22Rv1 (cell line): ENCODE results near the gene PPARG.

Source experiments
- H3K27ac ChIP-seq: fragments of 450-650 bp; 2 replicates; pipeline ENCODE4 v1.5.1; 2017
- CTCF ChIP-seq: fragments of 450-650 bp; IDR thresholded peaks from 2 replicates; pipeline ENCODE4 v1.5.1; 2017; ENCODE audit warnings: mild to moderate bottlenecking
- ZFX ChIP-seq: fragments of 450-650 bp; IDR thresholded peaks from 2 replicates; pipeline ENCODE4 v1.6.1; 2017; ENCODE audit warnings: antibody characterized with exemption, borderline replicate concordance

The PPARG gene

DNA sequence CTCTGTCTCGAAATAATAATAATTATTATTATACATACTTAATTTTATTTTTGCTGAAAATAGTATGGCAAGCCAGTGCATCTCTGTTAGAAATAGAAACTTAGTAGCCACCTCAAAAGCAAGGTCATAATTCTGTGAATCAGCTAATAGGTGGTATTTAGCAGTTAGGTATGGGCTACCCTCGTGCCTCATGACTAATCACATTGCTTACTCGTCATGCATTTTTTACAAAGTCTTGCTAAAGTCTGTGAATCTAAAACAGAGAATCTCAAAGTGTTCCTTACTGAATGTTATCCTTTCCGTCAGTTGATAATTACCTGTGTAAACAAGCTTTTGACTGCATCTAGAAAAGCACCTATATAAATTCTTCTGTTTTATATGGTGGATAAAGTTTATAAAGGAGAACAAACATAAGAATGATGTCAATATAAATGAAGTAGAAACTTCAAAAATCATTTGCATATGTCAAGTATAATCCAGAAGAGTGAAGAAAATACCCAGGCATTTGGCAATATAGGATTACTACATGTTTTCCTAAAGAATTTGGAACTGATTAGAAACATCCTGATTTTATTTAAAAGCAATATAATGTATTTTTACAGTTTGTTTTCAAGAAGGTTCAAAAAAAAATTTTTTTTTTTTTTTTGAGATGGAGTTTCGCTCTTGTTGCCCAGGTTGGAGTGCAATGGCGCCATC lies 6.2 kb downstream of the PPARG start:
- TF ChIP-seq ZFX = no peak
- no peak for TF ChIP-seq CTCF
- no peak overlapping the region for H3K27ac ChIP-seq

DNA sequence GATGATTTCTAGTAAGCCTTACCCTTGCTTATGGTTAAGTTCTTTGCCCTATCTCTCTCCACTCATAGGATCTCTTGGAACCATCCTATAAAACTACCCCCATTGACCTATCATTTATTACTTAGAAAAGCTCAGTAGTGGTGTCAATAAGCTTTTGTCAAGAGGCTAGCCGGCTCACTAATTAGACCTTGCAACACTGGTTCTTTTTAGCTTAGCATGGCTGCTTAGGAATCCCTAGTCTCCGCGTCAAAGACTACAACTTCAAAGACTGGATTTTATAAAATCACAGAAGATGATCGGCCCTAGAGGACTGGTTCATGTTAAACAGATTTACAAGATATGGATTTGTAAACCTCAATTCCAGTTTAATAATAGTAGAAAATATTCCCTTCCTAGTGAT lies 7.6 kb downstream of the PPARG start:
- TF ChIP-seq CTCF (no peak), ZFX (no peak)
- H3K27ac ChIP-seq = no peak overlapping the region

- no peak overlapping the region for H3K27ac ChIP-seq
- no peak for TF ChIP-seq CTCF
- no peak for TF ChIP-seq ZFX
Measured at GRCh38 chr3:12299026-12299425, 10.2 kb downstream of the PPARG start.

- H3K27ac ChIP-seq = no peak overlapping the region
- TF ChIP-seq CTCF (no peak), ZFX (no peak)
Measured at GRCh38 chr3:12300137-12300536, 11.3 kb downstream of the PPARG start.

DNA sequence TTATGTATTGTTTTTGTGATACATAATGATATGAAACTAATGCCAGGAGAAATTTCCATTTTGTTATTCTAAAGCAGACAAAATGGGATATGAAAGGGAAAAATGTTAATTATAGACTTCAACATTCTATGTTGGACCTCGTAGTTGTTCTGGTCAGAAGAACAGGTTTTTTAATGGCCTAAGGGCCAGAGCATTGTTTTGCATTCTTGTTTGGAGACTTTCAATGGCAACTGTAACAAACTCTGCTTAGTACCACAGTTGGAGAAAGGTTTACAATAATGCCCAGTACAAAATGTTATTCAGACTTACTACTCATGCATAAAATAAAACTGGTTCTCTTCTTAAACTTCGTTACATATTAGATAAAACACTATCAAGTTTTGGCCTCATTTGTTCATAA lies 12.2 kb downstream of the PPARG start:
- TF ChIP-seq ZFX = no peak
- H3K27ac ChIP-seq = no peak overlapping the region

- TF ChIP-seq ZFX (no peak), CTCF (no peak)
- no peak overlapping the region for H3K27ac ChIP-seq
Measured at GRCh38 chr3:12301513-12301912, 12.6 kb downstream of the PPARG start.

- TF ChIP-seq CTCF = no peak
- TF ChIP-seq ZFX = no peak
- no peak overlapping the region for H3K27ac ChIP-seq
Measured at GRCh38 chr3:12302564-12302963, 13.7 kb downstream of the PPARG start.

GRCh38 chr3:12303534-12303933 lies 14.7 kb downstream of the PPARG start:
- TF ChIP-seq CTCF = no peak
- TF ChIP-seq ZFX = no peak
- no peak overlapping the region for H3K27ac ChIP-seq
